Prostate gland (tissue), 2 donors: ENCODE results near the gene GALNT14.

Source experiments
- CTCF ChIP-seq, 4 experiments: fragments of 200-600 bp in 2 of 4; fragments of 450-650 bp in 2 of 4; sonication (generic) in 2 of 4; IDR thresholded peaks; 1 replicate in 3 of 4; 2 replicates in 1 of 4; pipeline ENCODE4 v1.5.1; 2016 to 2019; ENCODE audit warnings: antibody characterized with exemption in 4 of 4, mild to moderate bottlenecking in 2 of 4, moderate library complexity in 2 of 4
- POLR2A ChIP-seq: fragments of 450-650 bp; IDR thresholded peaks from one replicate; pipeline ENCODE4 v1.6.1; 2016; ENCODE audit warnings: antibody characterized with exemption, mild to moderate bottlenecking
- POLR2AphosphoS5 ChIP-seq: sonication (generic); formaldehyde crosslinking; IDR thresholded peaks from one replicate; pipeline ENCODE4 v1.6.1; 2017; ENCODE audit warnings: antibody characterized with exemption

GRCh38 chr2:30866974-30867373 is 271.3 kb downstream of the GALNT14 start:
- no peak for TF ChIP-seq POLR2AphosphoS5
- no peak for TF ChIP-seq CTCF (IDR thresholded peaks at IDR 0.05)
- no peak for TF ChIP-seq POLR2A
